Inflammatory macrophage (primary cell): Measurements from ENCODE around the gene DENND6B.
A peak's percentile ranks its signal among the peaks of the same experiment; 100 is the strongest.

ENCODE experiments used
- DNase-seq, 2 donors: peaks; one replicate each; pipeline ENCODE4 v3.0.0-alpha.2; 2020 to 2022

Gene DENND6B

GRCh38 chr22:50314455-50315288, 12.1 kb downstream of the DENND6B start:
- peak; percentile 61 to 69 for DNase-seq

GRCh38 chr22:50314081-50314454, 12.7 kb downstream of the DENND6B start:
- DNase-seq = no peak

DNA sequence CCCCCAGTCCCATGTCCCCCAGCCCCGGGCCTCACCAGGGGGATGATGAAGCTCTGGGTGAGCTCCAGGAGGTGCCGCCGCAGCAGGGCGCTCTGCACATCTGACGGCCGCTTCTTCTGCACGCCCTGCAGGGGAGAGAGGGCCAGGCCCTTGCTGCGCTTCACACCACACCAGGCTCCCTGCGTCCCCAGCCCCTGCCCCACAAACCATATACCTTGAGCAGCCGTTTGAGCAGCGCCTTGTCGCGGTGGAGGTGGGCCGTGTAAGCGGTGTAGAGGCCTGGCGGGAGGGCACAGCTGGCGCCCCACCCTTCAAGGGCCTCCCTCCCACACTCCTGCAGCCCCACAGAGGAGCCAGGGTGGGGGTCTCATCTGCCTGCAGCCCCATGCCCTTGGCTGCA, 13.2 kb downstream of the DENND6B start:
- DNase-seq = no peak

DNA sequence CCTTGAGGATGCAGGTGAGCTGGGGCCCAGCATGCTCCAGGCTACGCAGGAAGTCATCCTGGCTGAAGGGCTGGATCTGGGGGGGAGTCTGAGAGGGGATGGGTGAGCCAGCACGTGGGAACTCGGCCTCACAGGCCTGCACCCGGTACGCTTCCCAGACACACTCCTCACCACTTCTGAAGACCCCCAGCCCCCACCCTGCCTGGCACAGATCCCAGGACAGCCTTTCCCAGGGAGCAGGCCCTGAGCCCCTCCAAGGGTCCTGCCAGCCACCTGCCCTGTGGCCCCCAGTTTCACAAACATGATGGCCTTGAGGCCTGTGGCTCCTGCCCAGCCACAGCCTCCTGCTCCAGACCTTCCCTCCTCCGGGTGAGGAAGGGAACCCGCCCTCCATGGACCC, 13.8 kb downstream of the DENND6B start:
- no peak for DNase-seq

GRCh38 chr22:50312371-50312770, 14.4 kb downstream of the DENND6B start:
- no peak for DNase-seq

GRCh38 chr22:50311606-50312351, 15.0 kb downstream of the DENND6B start:
- no peak for DNase-seq

GRCh38 chr22:50310949-50311444, 15.8 kb downstream of the DENND6B start:
- DNase-seq = no peak

GRCh38 chr22:50310031-50310722, 16.6 kb downstream of the DENND6B start:
- DNase-seq = no peak

- no peak for DNase-seq
These were observed 17.2 kb downstream of the DENND6B start for GRCh38 chr22:50309601-50309991.

DNA sequence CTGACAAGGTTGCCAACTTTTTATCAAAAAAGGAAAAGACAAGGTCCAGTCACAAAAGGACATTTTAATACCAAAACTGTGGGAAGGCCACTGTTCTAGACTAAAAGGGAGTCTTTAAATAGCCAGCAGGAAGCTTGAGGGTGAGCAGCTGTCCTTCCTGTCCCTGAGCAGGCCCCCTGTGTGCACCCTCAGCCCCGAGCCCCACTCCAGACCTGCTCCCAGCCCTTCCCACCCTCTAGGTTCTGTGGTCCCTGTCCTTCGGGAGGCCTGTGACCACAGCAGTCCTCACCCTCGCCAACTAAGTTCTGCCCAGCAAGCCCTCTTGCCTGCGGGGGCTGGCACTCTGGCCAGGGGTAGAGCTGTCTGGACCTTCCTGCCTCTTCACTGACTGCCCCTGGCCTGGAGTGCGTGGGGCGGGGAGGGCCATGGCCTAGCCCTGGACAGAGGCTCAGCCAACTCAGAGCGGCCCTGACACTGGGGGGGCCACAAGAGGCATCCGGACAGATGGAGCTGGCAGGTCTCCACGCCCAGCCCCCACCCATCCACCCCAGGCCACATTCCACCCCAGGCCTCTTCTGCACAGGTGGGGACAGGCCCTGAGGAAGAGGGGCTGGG, 17.7 kb downstream of the DENND6B start:
- DNase-seq = peak in 1 of 2 donors; percentile 35

DNA sequence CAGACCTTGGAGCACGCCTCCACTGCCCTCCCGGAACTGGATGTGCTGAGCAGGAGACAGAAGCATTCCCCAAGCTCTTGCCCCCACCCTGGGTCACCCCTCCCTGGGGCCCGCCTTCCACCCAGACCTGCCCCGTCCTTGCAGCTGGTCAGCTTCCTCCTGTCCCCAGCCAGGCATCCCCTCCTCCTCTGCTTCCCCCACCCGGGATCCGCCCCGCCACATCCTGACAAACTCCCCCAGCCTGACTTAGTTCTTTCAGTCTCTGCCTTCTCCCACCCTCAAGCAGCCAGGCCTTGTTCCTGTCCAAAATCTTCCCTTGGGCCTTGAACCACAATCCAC, 18.2 kb downstream of the DENND6B start:
- DNase-seq = peak; percentile 86 to 94

GRCh38 chr22:50307890-50308596, 18.8 kb downstream of the DENND6B start:
- DNase-seq = peak; percentile 25 to 60

DNA sequence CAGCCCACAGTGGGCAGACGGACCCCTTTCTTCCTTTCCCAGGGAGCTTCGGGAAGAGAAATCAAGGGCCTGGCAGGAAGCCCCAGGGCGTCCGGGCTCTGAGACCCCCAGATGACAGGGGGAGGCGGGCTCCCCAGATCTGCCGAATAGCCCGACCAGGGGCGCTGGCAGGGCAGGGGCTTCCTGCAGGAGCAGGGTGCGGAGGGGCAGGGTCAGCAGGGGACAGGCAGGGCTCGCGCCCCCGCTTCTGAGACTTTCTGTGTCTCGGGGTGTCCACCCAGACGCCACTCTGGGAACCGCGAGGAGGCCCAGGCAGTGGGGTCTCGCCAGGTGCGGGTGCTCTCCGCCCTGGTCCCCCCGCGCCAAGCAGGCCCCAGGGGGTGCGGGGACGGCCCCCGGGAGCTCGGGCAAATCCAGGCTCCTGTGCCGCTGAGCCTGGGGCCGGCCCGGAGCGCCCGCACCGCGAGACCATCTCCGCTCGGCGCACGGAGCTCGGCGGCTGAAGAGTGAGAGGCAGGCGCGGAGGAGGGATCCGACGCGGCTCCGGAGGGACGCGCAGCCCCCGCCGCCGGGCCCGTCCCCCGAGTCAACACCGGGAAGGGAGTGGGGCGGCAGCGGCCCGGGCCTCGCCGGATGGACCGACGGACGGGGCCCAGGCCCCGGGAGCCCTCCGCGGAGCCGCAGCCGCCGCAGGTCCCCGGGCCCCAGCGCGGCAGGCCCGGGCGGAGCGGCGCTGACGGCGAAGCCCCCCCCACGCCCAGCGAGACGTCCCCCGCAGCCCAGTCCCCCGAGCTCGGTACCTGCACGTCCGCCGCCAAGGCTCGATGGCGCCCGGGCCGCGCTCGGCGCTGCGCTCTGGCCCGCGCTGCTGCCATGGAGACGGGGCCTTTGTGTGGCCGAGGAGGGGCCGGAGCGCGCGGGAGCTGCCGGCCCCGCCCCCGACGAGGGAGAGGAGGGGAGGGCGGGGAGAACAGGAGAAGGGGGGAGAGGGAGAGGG, 19.8 kb downstream of the DENND6B start, which contains the start of gene PLXNB2:
Gene PLXNB2, minus strand, starts transcription at position 894 of the 997 bp plus-strand sequence. CDS start 17,062 bp downstream, outside the sequence.
- peak; percentile 59 to 75 for DNase-seq

GRCh38 chr22:50305923-50306566, 20.8 kb downstream of the DENND6B start:
- peak; percentile 92 to 95 for DNase-seq

- no peak for DNase-seq
These were observed 21.4 kb downstream of the DENND6B start for GRCh38 chr22:50305393-50305922.

- peak; percentile 78 to 82 for DNase-seq
These were observed 22.1 kb downstream of the DENND6B start for GRCh38 chr22:50304528-50305392.

DNA sequence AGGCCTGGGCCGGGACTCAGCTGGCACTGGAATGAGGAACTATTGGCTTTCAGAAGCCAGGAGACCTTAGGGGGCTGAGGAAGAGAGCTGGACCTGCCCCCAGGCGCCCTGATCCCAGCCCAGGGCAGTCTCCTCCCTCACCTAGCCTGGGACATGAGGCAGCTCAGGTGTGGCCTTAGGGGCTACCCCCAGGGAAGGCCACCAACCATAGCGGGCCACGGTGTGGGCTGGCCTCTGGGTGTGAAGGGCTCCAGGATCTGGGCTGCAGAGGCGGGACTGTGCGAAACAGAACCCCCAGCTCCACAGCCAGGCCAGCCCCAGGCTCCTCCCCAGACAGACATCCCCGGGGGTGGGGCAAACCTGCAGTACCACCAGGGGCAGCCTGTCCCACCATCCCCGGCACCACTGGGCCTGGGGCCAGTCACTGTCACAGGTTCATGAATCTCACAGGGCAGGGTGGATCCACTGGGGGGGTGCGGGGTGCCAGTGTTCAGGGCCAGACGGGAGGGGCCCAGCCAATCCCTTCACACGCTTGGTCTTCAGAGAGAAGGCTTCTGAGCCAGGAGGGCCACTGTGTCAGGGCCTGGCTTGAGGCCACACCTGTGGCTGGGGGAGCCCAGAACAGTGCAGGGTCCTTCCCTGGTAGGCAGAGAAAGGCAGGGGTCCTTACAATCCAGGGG, 22.8 kb downstream of the DENND6B start:
- DNase-seq = peak; percentile 67 to 72

DNA sequence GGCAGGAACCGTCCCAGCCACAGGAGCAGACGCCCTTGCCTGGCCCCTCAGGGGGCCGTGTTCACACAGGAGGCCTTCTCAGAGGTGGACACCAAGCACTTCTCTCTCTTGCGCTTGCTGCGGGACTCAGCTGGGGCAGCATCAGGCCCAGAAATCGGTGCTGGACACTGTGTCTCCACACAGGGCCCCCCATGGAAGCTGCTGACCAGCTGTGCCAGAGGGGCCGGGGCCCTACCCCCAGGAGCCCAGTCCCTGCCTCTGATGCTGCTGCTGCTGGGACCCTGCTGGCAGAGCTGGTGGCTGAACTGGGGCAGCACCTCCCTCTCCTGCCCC, 23.3 kb downstream of the DENND6B start:
- DNase-seq = no peak
